GM21381 (cell line): ENCODE measurements around the gene DDX39A.
"Not testable (repeated sequence)": the region's sequence is repeated elsewhere in the genome, so short reads cannot be mapped to it uniquely, and the experiment has no call there.

ENCODE experiments used
- ATAC-seq: cut with Tn5 transposase; IDR thresholded peaks from one replicate; pipeline ENCODE4 v1.9.1; 2021; ENCODE audit warnings: mild to moderate bottlenecking, moderate library complexity; ENCODE audit not compliant: unreplicated experiment

The DDX39A gene

GRCh38 chr19:14367016-14367415 is 52.1 kb downstream of the DDX39A start:
- ATAC-seq = no peak

GRCh38 chr19:14366529-14366928 is 52.6 kb downstream of the DDX39A start:
- ATAC-seq = peak; percentile 42

- ATAC-seq = not testable (repeated sequence)
Measured at GRCh38 chr19:14364098-14364443, 55.1 kb downstream of the DDX39A start.

- no peak for ATAC-seq
Measured at GRCh38 chr19:14363183-14364097, 55.7 kb downstream of the DDX39A start.

GRCh38 chr19:14361824-14362223 is 57.3 kb downstream of the DDX39A start:
- no peak for ATAC-seq
